MM.1S (cell line): ENCODE results near the gene APOBEC3A.

Experiments
- DNase-seq: peaks from one replicate; pipeline ENCODE4 v3.0.0-alpha.2; 2015
- H2AFZ ChIP-seq: fragments of 300-600 bp; sonication (generic); 2 replicates; pipeline ENCODE4 v1.6.0; 2016; ENCODE audit warnings: antibody characterized with exemption, low read length
- H3F3A ChIP-seq: fragments of 300-600 bp; sonication (generic); 2 replicates; pipeline ENCODE4 v1.6.1; 2016; ENCODE audit warnings: mild to moderate bottlenecking, antibody characterized with exemption, low read length, moderate library complexity, mixed read lengths; ENCODE audit not compliant: insufficient read depth
- H3K27ac ChIP-seq: fragments of 300-600 bp; sonication (generic); 2 replicates; pipeline ENCODE4 v1.5.1; 2016; ENCODE audit warnings: mild to moderate bottlenecking, low read length
- H3K27me3 ChIP-seq: fragments of 300-600 bp; sonication (generic); replicated peaks from 2 replicates; pipeline ENCODE4 v1.6.0; 2016; ENCODE audit warnings: low read length; ENCODE audit not compliant: insufficient read depth
- H3K36me3 ChIP-seq: fragments of 300-600 bp; sonication (generic); replicated peaks from 2 replicates; pipeline ENCODE4 v1.6.1; 2016; ENCODE audit warnings: mild to moderate bottlenecking, low read length, mixed read lengths; ENCODE audit not compliant: insufficient read depth
- H3K4me1 ChIP-seq: fragments of 300-600 bp; sonication (generic); 2 replicates; pipeline ENCODE4 v1.6.1; 2016; ENCODE audit warnings: low read length, mixed read lengths
- H3K4me2 ChIP-seq: fragments of 300-600 bp; sonication (generic); 2 replicates; pipeline ENCODE4 v1.6.0; 2016; ENCODE audit warnings: low read depth, low read length
- H3K4me3 ChIP-seq: fragments of 300-600 bp; sonication (generic); 2 replicates; pipeline ENCODE4 v1.5.1; 2016; ENCODE audit warnings: low read length, mixed read lengths
- H3K79me2 ChIP-seq: fragments of 300-600 bp; sonication (generic); 2 replicates; pipeline ENCODE4 v1.6.1; 2016; ENCODE audit warnings: mixed run types, low read length, mixed read lengths
- H3K9ac ChIP-seq: fragments of 300-600 bp; sonication (generic); 2 replicates; pipeline ENCODE4 v1.6.1; 2016; ENCODE audit warnings: low read length, mixed read lengths
- H3K9me2 ChIP-seq: fragments of 300-600 bp; sonication (generic); replicated peaks from 2 replicates; pipeline ENCODE4 v1.6.1; 2016; ENCODE audit warnings: mild to moderate bottlenecking, low read length, mixed read lengths; ENCODE audit not compliant: insufficient read depth
- H3K9me3 ChIP-seq: fragments of 300-600 bp; sonication (generic); replicated peaks from 2 replicates; pipeline ENCODE4 v1.6.1; 2016; ENCODE audit warnings: mild to moderate bottlenecking, low read length, mixed read lengths; ENCODE audit not compliant: insufficient read depth
- H4K20me1 ChIP-seq: fragments of 300-600 bp; sonication (generic); 2 replicates; pipeline ENCODE4 v1.6.1; 2016; ENCODE audit warnings: mild to moderate bottlenecking, low read length, moderate library complexity, mixed read lengths; ENCODE audit not compliant: insufficient read depth
- EZH2 ChIP-seq: fragments of 300-600 bp; sonication (generic); optimal IDR thresholded peaks from 2 replicates; pipeline ENCODE3; 2017; ENCODE audit warnings: low read depth, mild to moderate bottlenecking, antibody characterized with exemption, low read length, mixed read lengths
- EZH2phosphoT487 ChIP-seq: fragments of 300-600 bp; sonication (generic); IDR thresholded peaks from 2 replicates; pipeline ENCODE4 v1.6.1; 2018; ENCODE audit warnings: antibody characterized with exemption, low read length
- TF ChIP-seq, protein P1 (sequence below): fragments of 300-600 bp; sonication (generic); IDR thresholded peaks from 2 replicates; pipeline ENCODE4 v1.5.1; 2016; ENCODE audit warnings: antibody characterized with exemption, low read length, mixed read lengths

The APOBEC3A gene

DNA sequence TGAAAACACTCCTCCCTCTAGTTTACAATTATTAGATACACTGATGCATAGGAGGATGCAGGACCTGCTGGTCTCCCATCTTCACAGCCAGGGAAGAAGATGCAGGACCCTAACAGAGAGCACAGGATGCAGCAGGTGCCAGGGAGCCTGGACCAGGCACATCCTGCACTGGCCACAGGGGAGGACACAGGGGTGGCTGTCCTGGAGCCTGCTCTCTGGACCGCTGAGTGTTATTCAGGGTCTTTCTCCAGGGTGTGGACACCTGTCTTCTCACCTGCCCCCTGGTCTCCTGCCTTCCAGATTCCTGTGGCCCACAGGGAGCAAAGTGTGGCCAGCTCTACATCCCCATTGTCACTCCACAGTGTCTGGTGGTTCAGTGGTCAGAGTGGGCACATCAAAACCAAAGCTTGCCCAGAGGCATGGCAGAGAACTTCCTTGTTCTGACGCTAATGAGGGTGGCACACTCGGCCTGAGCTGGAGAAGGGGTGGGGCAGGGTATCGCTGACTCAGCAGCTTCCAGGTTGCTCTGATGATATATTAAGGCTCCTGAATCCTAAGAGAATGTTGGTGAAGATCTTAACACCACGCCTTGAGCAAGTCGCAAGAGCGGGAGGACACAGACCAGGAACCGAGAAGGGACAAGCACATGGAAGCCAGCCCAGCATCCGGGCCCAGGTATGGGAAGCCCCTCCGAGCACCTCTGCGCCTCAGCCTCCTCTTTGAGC, at the start of gene APOBEC3A:
TSS of gene APOBEC3A (plus strand) at position 564 of the 725 bp plus-strand sequence. CDS start at position 647, 83 bp downstream.
- no peak within 1 kb of the TSS for H3K27ac ChIP-seq
- H3K4me3 ChIP-seq = no peak within 1 kb of the TSS
- no peaks in the 10 kb centered on the region for H3K36me3 ChIP-seq
- DNase-seq = no peak
- no peaks in the 10 kb centered on the region for H3K9me2 ChIP-seq
- H3K4me2 ChIP-seq = no peak within 1 kb of the TSS
- H3K9me3 ChIP-seq = no peaks in the 10 kb centered on the region
- H3F3A ChIP-seq = no peaks in the 10 kb centered on the region
- no peak within 1 kb of the TSS for H2AFZ ChIP-seq
- no peak within 1 kb of the TSS for H3K9ac ChIP-seq
- peaks cover 22% of the 10 kb centered on the region for H3K4me1 ChIP-seq
- no peaks in the 10 kb centered on the region for H4K20me1 ChIP-seq
- H3K27me3 ChIP-seq = no peaks in the 10 kb centered on the region
- H3K79me2 ChIP-seq = no peaks in the 10 kb centered on the region
- TF ChIP-seq, protein P1, sequence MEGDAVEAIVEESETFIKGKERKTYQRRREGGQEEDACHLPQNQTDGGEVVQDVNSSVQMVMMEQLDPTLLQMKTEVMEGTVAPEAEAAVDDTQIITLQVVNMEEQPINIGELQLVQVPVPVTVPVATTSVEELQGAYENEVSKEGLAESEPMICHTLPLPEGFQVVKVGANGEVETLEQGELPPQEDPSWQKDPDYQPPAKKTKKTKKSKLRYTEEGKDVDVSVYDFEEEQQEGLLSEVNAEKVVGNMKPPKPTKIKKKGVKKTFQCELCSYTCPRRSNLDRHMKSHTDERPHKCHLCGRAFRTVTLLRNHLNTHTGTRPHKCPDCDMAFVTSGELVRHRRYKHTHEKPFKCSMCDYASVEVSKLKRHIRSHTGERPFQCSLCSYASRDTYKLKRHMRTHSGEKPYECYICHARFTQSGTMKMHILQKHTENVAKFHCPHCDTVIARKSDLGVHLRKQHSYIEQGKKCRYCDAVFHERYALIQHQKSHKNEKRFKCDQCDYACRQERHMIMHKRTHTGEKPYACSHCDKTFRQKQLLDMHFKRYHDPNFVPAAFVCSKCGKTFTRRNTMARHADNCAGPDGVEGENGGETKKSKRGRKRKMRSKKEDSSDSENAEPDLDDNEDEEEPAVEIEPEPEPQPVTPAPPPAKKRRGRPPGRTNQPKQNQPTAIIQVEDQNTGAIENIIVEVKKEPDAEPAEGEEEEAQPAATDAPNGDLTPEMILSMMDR = no peak
- TF ChIP-seq EZH2phosphoT487 (no peak), EZH2 (no peak)

DNA sequence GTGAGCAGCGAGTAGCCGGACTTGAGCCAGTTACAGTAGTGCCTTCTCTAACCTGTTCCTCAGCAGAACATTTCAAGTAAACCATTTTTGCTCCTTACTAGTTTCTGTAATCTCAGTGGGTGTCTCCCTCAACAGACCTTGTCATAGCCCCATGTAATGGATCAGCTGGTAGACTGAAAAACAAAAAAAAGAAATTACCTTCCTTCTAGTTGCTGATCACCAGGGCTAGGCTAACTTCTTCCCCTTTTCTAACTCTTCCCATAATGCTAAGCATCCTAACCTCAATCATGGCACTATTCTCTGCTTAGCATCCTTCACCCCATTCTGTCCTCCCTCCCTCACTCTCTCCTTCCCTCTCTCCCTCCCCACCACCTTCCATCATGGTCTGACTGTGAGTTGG, 49.6 kb upstream of the APOBEC3A start:
- Histone ChIP-seq H2AFZ (no peak overlapping the region), H3K79me2 (no peaks in the 10 kb centered on the region), H4K20me1 (no peaks in the 10 kb centered on the region), H3K9me2 (no peaks in the 10 kb centered on the region), H3K4me1 (peaks cover 2% of the 10 kb centered on the region), H3K9me3 (no peaks in the 10 kb centered on the region), H3K4me2 (no peak overlapping the region), H3K27me3 (no peaks in the 10 kb centered on the region), H3K9ac (no peak overlapping the region), H3K27ac (no peak overlapping the region), H3K4me3 (no peak overlapping the region), H3K36me3 (no peaks in the 10 kb centered on the region), H3F3A (peaks cover 3% of the 10 kb centered on the region; the same call in 1 of the 2 replicates)
- no peak for TF ChIP-seq EZH2phosphoT487
- no peak for DNase-seq

DNA sequence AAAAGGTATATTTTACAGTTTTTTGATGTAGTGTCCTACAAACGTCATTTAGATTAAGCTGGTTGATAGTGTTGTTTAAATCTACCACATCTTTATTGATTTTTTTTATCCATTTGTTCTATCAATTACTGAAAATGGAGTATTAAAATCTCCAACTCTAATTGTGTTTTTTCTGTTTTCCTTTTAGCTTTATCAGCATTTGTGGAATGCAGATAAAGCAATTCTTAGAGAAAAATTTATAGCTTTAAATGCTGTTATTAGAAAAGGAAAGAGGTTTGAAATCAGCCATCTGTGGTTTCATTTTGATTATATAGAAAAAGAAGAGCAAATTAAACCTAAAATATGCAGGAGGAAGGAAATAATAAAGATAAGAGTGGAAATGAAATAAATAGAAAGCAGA, 46.0 kb upstream of the APOBEC3A start:
- Histone ChIP-seq H3K79me2 (no peaks in the 10 kb centered on the region), H3K4me3 (no peak overlapping the region), H3K9me3 (no peaks in the 10 kb centered on the region), H3K27ac (no peak overlapping the region), H3K4me2 (no peak overlapping the region), H4K20me1 (no peaks in the 10 kb centered on the region), H3K27me3 (no peaks in the 10 kb centered on the region), H3K4me1 (no peaks in the 10 kb centered on the region), H3K36me3 (no peaks in the 10 kb centered on the region), H3K9ac (no peak overlapping the region), H2AFZ (no peak overlapping the region), H3K9me2 (no peaks in the 10 kb centered on the region), H3F3A (no peaks in the 10 kb centered on the region)
- DNase-seq = no peak
- TF ChIP-seq EZH2 (no peak), EZH2phosphoT487 (no peak)
- TF ChIP-seq, protein P1 = no peak

GRCh38 chr22:38919631-38920190, 37.7 kb upstream of the APOBEC3A start:
- H2AFZ ChIP-seq = no peak overlapping the region
- DNase-seq = no peak
- TF ChIP-seq EZH2 = no peak
- no peak for TF ChIP-seq EZH2phosphoT487
- TF ChIP-seq, protein P1 = no peak

More at GRCh38 chr22:38919631-38920190, 37.7 kb upstream of the APOBEC3A start:
- Histone ChIP-seq H3K4me1 (no peaks in the 10 kb centered on the region), H3K36me3 (no peaks in the 10 kb centered on the region), H4K20me1 (no peaks in the 10 kb centered on the region), H3K4me2 (no peak overlapping the region), H3K9me2 (no peaks in the 10 kb centered on the region), H3K9ac (no peak overlapping the region), H3K9me3 (no peaks in the 10 kb centered on the region), H3K27ac (no peak overlapping the region), H3K79me2 (no peaks in the 10 kb centered on the region), H3K4me3 (no peak overlapping the region), H3F3A (no peaks in the 10 kb centered on the region), H3K27me3 (peaks cover 8% of the 10 kb centered on the region; the same call in 1 of the 2 replicates)
